Activated naive CD4-positive, alpha-beta T cell treated with anti-CD3 and anti-CD28 coated beads, Interleukin-2, amount 50 U/mL, for 72 hours (primary cell): ENCODE results near the gene RAE1. TPM values are rescaled to one million over a fixed set of nuclear protein-coding genes. Genes with fewer than 3 reads are reported as not detected.
"Not testable (repeated sequence)": the region's sequence is repeated elsewhere in the genome, so short reads cannot be mapped to it uniquely, and the experiment has no call there.

Source experiments
- ATAC-seq, 2 donors: fragments of 150-1000 bp; cut with Tn5 transposase; 2 replicates each; pipeline ENCODE4 v1.10.0; 2021; ENCODE audit warnings: mild to moderate bottlenecking in 2 of 2, moderate library complexity in 2 of 2
- DNase-seq, 2 donors: peaks; one replicate each; pipeline ENCODE4 v3.0.0; 2021 to 2022; ENCODE audit warnings: low spot score in 2 of 2
- H3K27ac Mint-ChIP-seq, 2 donors: one replicate each; pipeline ENCODE4 v1.8.0; 2022; ENCODE audit warnings: mild to moderate bottlenecking in 2 of 2, mixed read lengths in 2 of 2
- H3K36me3 Mint-ChIP-seq, 2 donors: one replicate each; pipeline ENCODE4 v1.8.0; 2022; ENCODE audit warnings: mixed read lengths in 2 of 2
- H3K9me3 Mint-ChIP-seq, 2 donors: one replicate each; pipeline ENCODE4 v1.8.0; 2022; ENCODE audit warnings: mixed read lengths in 2 of 2
- total RNA-seq, 2 donors: library from RNA; stranded (reverse); gene quantifications; one replicate each; pipeline ENCODE4 v1.2.3, GENCODE V29; 2022

The RAE1 gene
- total RNA-seq, 2 donors from 2014 or later = 47.3 to 67.5 TPM

DNA sequence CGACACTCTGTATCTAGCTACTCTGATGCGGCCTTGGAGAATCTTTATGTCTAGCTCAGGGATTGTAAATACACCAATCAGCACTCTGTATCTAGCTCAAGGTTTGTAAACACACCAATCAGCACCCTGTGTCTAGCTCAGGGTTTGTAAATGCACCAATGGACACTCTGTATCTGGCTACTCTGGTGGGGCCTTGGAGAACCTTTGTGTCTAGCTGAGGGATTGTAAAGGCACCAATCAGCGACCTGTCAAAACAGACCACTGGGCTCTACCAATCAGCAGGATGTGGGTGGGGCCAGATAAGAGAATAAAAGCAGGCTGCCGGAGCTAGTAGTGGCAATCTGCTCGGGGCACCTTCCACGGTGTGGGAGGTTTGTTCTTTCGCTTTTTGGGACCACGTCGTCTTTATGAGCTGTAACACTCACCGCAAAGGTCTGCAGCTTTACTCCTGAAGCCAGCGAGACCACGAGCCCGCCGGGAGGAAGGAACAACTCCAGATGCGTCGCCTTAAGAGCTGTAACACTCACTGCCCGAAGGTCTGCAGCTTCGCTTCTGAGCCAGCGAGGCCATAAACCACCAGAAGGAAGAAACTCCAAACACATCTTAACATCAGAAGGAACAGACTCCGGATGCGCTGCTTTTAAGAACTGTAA is 2.0 kb upstream of the RAE1 start:
- not testable (repeated sequence) for DNase-seq, ATAC-seq, H3K9me3 Mint-ChIP-seq
- H3K27ac Mint-ChIP-seq = peak overlapping the region in 1 of 2 donors; percentile 51
- H3K36me3 Mint-ChIP-seq = peaks cover 11 to 21% of the 10 kb centered on the region in 2 donors

DNA sequence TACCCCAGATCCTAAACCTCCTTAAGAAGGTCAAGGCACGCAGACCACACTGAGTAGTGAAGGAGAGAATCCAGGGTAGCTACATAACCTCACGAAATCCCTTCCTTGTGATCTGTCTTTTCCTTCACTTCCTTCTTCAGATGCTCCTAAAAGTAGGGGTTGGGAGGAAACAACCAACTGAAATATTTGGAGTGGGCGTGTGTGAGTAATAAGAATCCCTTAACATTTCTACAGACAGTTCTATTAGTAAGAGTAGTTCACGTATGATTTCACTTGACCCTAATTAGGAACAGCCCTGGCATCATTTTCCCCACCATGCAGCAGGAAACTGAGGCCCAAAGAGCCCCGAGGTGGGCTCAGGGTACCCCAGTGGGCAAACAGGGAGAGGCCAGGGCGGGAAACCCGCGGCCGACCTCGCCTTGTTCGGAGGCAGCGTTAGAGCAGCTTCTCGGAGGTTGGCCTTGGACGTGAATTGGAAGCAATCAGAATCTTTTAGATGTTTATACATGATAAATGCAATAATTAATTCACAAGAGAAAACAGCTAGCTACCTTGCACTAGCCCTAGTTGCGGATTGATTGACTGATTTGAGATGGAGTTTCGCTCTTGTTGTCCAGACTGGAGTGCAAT is 859 bp upstream of the RAE1 start:
- Mint-ChIP-seq H3K36me3 (peaks cover 17 to 21% of the 10 kb centered on the region in 2 donors), H3K27ac (peak overlapping the region; percentile 51 to 72), H3K9me3 (no peaks in the 10 kb centered on the region)
- ATAC-seq (no peak), DNase-seq (no peak)

GRCh38 chr20:57350726-57351041 is 371 bp upstream of the RAE1 start:
- Mint-ChIP-seq H3K27ac (peak overlapping the region in 1 of 2 donors; percentile 94), H3K36me3 (peaks cover 17 to 21% of the 10 kb centered on the region in 2 donors)
- ATAC-seq, H3K9me3 Mint-ChIP-seq, DNase-seq: not testable (repeated sequence)

GRCh38 chr20:57352305-57352704 is 1.2 kb downstream of the RAE1 start:
- ATAC-seq (no peak), DNase-seq (no peak)
- Mint-ChIP-seq H3K36me3 (peaks cover 17 to 21% of the 10 kb centered on the region in 2 donors), H3K9me3 (no peaks in the 10 kb centered on the region), H3K27ac (peak overlapping the region; percentile 94)

- DNase-seq (no peak), ATAC-seq (no peak)
- Mint-ChIP-seq H3K36me3 (peaks cover 17 to 21% of the 10 kb centered on the region in 2 donors), H3K27ac (peak overlapping the region; percentile 4 to 16), H3K9me3 (no peaks in the 10 kb centered on the region)
Observed at GRCh38 chr20:57353351-57353750, 2.3 kb downstream of the RAE1 start.

- Mint-ChIP-seq H3K36me3 (peaks cover 0 to 6% of the 10 kb centered on the region in 2 donors), H3K9me3 (no peaks in the 10 kb centered on the region), H3K27ac (no peak overlapping the region)
- ATAC-seq (no peak), DNase-seq (no peak)
Observed at GRCh38 chr20:57361517-57361916, 10.5 kb downstream of the RAE1 start.

DNA sequence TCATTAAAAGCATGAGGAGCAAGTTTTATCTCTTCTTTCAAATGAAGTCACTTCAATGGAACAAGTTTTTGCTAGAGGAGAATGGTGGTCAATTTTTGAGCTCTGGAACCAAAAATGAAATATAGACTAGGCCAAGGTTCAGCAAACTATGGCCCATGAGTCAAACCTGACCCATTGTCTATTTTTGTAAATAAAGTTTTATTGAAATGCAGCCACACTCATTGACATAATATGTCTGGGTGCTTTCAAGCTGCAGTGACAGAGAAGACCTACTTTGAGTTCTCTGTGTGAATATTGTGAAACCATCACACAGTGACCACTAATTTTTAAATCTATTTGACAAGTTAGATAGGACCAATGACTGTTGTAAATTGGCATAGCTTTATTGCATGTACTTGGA is 13.4 kb downstream of the RAE1 start:
- Mint-ChIP-seq H3K36me3 (peaks cover 7% of the 10 kb centered on the region in 2 donors), H3K9me3 (no peaks in the 10 kb centered on the region), H3K27ac (peak overlapping the region in 1 of 2 donors; percentile 7)
- no peak for DNase-seq
- no peak for ATAC-seq

DNA sequence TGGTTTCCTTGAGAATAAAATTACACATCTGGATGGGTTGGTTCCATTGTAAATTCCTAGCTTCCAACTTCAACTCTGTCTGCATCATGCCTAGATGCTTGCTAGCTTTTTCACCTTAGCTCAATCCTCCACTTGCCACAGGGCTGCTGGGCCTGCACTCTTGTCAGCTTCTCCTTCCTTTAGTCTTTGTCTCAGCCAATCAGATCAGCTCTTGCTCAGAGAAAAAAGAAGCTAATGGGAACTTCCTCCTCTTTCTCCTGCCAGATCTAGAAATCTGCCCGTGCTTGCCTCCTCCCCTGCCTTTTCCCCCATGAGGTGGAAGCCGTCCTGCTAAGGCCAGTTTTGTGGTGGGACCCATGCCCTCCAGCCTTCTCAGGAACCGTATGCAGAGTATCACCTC is 18.5 kb downstream of the RAE1 start:
- Mint-ChIP-seq H3K9me3 (no peaks in the 10 kb centered on the region), H3K27ac (peak overlapping the region in 1 of 2 donors; percentile 29), H3K36me3 (peaks cover 18 to 21% of the 10 kb centered on the region in 2 donors)
- ATAC-seq (no peak), DNase-seq (no peak)

GRCh38 chr20:57370316-57370715 is 19.3 kb downstream of the RAE1 start:
- H3K36me3 Mint-ChIP-seq = peaks cover 18 to 22% of the 10 kb centered on the region in 2 donors

DNA sequence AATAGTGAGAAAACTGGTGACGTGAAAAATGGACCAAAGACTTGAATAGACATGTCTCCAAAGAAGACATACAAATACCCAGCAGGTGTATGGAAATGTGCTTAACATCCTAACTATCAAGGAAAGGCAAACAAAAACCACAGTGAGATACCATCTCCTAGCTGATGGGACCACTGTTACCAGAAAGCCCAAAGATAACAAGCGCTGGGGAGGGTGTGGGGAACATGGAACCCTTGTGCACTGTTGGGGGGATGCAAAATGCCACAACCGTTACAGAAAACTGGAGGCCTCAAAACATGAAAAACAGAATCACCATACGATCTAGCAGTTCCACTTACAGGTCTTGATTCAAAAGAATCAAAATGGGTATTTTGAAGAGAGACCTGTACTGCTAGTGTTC is 20.3 kb downstream of the RAE1 start:
- no peak for ATAC-seq
- H3K27ac Mint-ChIP-seq = peak overlapping the region in 1 of 2 donors; percentile 29

More at GRCh38 chr20:57370316-57370715, 19.3 kb downstream of the RAE1 start:
- DNase-seq (no peak), ATAC-seq (no peak)
- Mint-ChIP-seq H3K9me3 (no peaks in the 10 kb centered on the region), H3K27ac (peak overlapping the region; percentile 29 to 75)

GRCh38 chr20:57372157-57372556 is 21.1 kb downstream of the RAE1 start:
- ATAC-seq (no peak), DNase-seq (no peak)
- no peaks in the 10 kb centered on the region for H3K9me3 Mint-ChIP-seq
- no peak overlapping the region for H3K27ac Mint-ChIP-seq
- peaks cover 18 to 22% of the 10 kb centered on the region in 2 donors for H3K36me3 Mint-ChIP-seq

More for the DNA sequence above, 20.3 kb downstream of the RAE1 start:
- Mint-ChIP-seq H3K36me3 (peaks cover 18 to 25% of the 10 kb centered on the region in 2 donors), H3K9me3 (no peaks in the 10 kb centered on the region)
- no peak for DNase-seq

DNA sequence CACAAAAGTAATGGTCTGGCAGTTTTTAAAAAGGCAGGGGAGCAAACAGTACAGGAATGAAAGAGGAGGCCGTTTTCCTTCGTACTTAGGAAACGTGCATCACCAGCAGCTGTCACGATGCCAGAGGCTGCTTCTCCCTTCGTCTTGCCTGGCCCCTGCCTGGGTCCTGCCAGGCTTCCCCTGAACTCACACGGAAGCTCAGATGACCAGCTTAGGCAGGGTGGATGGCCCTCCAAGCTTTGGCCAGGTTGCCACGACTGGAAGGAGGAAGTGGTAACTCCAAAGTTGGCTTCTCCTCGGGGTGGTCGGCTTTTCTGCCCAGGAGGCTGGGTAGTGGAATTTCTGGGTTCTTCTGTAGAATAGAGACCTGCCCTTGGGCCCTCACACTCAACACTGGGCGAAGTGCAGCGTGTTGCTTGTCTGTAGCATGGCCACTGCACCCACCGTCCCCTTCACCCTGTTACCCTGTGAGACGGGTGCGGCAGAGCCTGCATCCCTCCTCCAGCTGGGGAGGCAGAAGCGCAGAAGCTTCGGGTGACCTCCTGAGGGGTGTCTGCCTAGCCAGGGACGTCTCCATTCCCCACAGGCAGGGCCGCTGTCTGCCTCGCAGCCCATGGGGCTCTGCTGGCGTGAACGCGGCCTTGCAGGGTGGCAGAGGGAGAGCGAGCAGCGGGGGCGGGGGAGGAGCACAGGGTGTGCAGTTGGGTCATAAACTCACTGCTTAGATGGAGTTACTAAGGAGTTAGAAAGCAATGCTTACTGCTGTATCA is 21.7 kb downstream of the RAE1 start:
- DNase-seq = no peak
- ATAC-seq = peak in 1 of 2 donors; percentile 19
- peaks cover 22 to 23% of the 10 kb centered on the region in 2 donors for H3K36me3 Mint-ChIP-seq
- H3K27ac Mint-ChIP-seq = peak overlapping the region in 1 of 2 donors; percentile 35
- H3K9me3 Mint-ChIP-seq = no peaks in the 10 kb centered on the region

DNA sequence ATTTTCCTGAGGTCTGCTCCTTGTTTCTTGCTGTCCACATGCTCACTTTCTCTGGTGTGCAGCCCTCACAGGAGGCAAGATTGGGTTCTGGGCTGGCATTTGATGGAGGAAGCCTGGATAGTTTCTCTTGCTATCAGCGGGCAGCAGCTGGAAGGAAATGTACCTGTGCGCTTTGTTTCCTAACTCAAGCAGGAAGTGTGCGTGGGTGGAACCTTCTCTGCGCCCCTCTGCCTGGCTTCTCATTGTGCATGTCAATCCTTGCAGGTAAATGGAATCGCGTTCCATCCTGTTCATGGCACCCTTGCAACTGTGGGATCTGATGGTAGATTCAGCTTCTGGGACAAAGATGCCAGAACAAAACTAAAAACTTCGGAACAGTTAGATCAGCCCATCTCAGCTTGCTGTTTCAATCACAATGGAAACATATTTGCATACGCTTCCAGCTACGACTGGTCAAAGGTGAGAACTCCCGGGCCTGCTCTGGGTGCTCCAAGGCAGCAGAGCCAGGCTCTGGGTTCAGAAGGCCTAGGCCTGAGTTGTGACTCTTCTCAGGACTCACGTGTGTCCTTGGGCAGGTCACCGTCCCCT is 23.4 kb downstream of the RAE1 start:
- no peaks in the 10 kb centered on the region for H3K9me3 Mint-ChIP-seq
- H3K36me3 Mint-ChIP-seq = peaks cover 16 to 22% of the 10 kb centered on the region in 2 donors
- DNase-seq (no peak), ATAC-seq (peak in 1 of 2 donors; percentile 28)
- peak overlapping the region; percentile 75 to 86 for H3K27ac Mint-ChIP-seq

DNA sequence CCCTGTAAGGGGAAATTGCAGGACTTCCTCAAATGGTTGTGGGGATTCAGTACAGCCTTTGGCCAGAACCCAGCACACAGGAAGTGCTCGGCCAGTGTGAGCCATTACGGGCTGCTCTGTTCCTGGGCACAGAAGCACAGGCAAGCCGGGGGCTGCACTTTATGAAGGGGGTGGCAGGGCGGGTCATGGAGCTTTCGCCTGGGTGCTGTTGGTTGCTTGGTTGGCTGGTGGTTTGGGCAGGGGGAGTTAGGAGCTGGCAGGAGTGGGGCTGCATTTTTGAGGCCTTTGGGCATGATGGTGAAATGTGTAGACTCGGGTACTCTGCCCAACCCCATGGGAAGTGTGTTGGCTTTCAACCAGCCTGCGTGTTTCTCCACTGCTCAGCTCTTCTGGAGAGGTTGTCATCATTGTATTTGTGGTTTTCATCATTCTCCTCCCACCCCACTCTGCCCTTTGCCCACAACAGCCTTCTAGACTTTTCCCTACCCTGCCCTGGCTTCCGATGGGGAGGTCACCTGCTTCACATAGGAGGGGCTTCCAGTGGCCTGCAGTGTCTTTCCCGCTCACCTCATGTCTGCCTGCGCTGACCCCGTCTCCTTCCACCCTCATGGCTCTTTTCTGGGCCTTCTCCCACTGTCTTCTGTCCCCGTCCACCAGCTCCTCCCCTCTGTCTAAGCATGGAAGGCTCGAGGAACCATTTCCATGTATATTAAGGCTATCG is 24.0 kb downstream of the RAE1 start:
- ATAC-seq (peak in 1 of 2 donors; percentile 9), DNase-seq (no peak)
- H3K36me3 Mint-ChIP-seq = peaks cover 10 to 16% of the 10 kb centered on the region in 2 donors
- H3K9me3 Mint-ChIP-seq = no peaks in the 10 kb centered on the region
- peak overlapping the region; percentile 75 to 86 for H3K27ac Mint-ChIP-seq

DNA sequence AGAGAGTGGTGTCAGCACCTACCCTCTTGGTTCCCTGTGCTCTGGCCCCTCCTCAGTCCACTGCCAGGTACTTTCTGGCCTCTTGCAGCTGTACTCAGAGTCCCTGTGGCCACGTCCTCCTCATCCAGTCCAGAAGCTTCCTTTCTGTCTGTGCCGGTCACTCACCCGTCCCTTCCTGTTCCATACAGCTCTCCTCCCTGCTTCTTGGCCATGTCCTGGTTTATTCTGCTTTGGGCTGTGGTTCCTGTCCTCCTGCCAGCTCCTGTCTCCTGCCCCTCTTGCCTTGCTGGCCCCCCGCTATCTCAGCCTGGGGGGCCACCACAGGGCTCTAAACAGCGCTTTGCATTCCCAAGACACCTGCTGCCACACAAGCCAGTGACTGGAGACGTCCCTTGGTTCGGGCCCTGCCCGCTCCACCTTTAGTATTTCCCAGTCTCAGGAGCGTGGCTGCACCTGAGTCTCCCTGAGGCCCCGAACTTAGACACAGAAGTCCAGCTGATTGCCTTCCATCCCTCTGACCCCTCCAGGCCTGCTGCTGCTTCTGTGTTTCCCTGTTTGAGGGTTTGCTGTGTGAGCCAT is 24.7 kb downstream of the RAE1 start:
- no peak for ATAC-seq
- DNase-seq = no peak
- Mint-ChIP-seq H3K9me3 (no peaks in the 10 kb centered on the region), H3K36me3 (peaks cover 5 to 10% of the 10 kb centered on the region in 2 donors), H3K27ac (peak overlapping the region; percentile 75 to 86)

- Mint-ChIP-seq H3K9me3 (no peaks in the 10 kb centered on the region), H3K27ac (peak overlapping the region in 1 of 2 donors; percentile 49), H3K36me3 (peaks cover 5 to 8% of the 10 kb centered on the region in 2 donors)
- ATAC-seq (no peak), DNase-seq (no peak)
Observed at GRCh38 chr20:57377350-57377749, 26.3 kb downstream of the RAE1 start.
